GM18858 (cell line): ENCODE measurements around the gene CDH23.

Source experiments
- ATAC-seq: cut with Tn5 transposase; IDR thresholded peaks from one replicate; pipeline ENCODE4 v1.9.1; 2021; ENCODE audit not compliant: unreplicated experiment

CDH23 gene

GRCh38 chr10:71554671-71555070 lies 158.0 kb downstream of the CDH23 start:
- ATAC-seq: no peak

GRCh38 chr10:71555087-71555723 lies 158.5 kb downstream of the CDH23 start:
- ATAC-seq: no peak

GRCh38 chr10:71555724-71556119 lies 159.0 kb downstream of the CDH23 start:
- ATAC-seq: no peak

GRCh38 chr10:71558991-71559390 lies 162.3 kb downstream of the CDH23 start:
- no peak for ATAC-seq

GRCh38 chr10:71561003-71561574 lies 164.4 kb downstream of the CDH23 start:
- no peak for ATAC-seq

GRCh38 chr10:71562181-71562580 lies 165.5 kb downstream of the CDH23 start:
- ATAC-seq: no peak

GRCh38 chr10:71562904-71563303 lies 166.2 kb downstream of the CDH23 start:
- ATAC-seq: no peak

- no peak for ATAC-seq
Measured at GRCh38 chr10:71564194-71564820, 167.6 kb downstream of the CDH23 start.

GRCh38 chr10:71565284-71566000 lies 168.7 kb downstream of the CDH23 start:
- no peak for ATAC-seq

- no peak for ATAC-seq
Measured at GRCh38 chr10:71567006-71567405, 170.3 kb downstream of the CDH23 start.

GRCh38 chr10:71568896-71569492 lies 172.3 kb downstream of the CDH23 start:
- ATAC-seq: no peak

- no peak for ATAC-seq
Measured at GRCh38 chr10:71569775-71570588, 173.3 kb downstream of the CDH23 start.

GRCh38 chr10:71571460-71572175 lies 174.9 kb downstream of the CDH23 start:
- no peak for ATAC-seq

- ATAC-seq: no peak
Measured at GRCh38 chr10:71572962-71573361, 176.2 kb downstream of the CDH23 start.

GRCh38 chr10:71573562-71574518 lies 177.1 kb downstream of the CDH23 start:
- ATAC-seq: no peak

GRCh38 chr10:71575451-71575850 lies 178.7 kb downstream of the CDH23 start:
- no peak for ATAC-seq

GRCh38 chr10:71575934-71576801 lies 179.4 kb downstream of the CDH23 start:
- ATAC-seq: no peak

GRCh38 chr10:71576842-71577241 lies 180.1 kb downstream of the CDH23 start:
- ATAC-seq: no peak
